HL-60 (cell line): ENCODE data around the gene ADD3.

ENCODE experiments used
- CTCF ChIP-seq: IDR thresholded peaks from one replicate; pipeline ENCODE4 v1.5.1; 2011; ENCODE audit warnings: low read length, control low read depth, inconsistent platforms; ENCODE audit not compliant: insufficient read depth
- GABPA ChIP-seq: IDR thresholded peaks from 2 replicates; pipeline ENCODE4 v1.6.1; 2012; ENCODE audit warnings: low read depth

GRCh38 chr10:110129490-110129889 lies 121.7 kb downstream of the ADD3 start:
- TF ChIP-seq CTCF (no peak), GABPA (no peak)
